Erythroblast (primary cell): Measurements from ENCODE around the gene HIP1.

ENCODE experiments used
- GATA1 ChIP-seq: IDR thresholded peaks from 2 replicates; pipeline ENCODE4 v1.6.1; 2011; ENCODE audit warnings: low read depth, mild to moderate bottlenecking, control low read depth, low read length, moderate library complexity
- POLR2A ChIP-seq: IDR thresholded peaks from 2 replicates; pipeline ENCODE4 v1.6.1; 2011; ENCODE audit warnings: mild to moderate bottlenecking, low read length

DNA sequence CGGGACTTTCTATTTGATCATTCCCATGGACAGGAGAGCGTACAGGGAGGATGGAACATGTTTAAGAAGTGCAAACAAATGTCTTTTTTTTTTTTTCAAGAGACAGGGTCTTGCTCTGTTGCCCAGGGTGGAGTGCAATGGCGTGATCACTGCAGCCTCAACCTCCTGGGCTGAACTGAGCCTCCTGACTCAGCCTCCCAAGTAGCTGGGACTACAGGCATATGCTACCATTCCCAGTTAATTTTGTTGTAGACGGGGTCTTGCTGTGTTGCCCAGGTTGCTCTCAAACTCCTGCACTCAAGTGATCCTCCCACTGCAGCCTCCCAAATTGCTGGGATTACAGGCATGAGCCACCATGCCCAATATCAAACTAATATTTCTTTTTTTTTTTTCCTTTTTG is 206.1 kb downstream of the HIP1 start:
- TF ChIP-seq POLR2A, result no peak
- TF ChIP-seq GATA1, result no peak
